ENCODE results near the gene MAGEA8. TPM values are rescaled to one million over a fixed set of nuclear protein-coding genes. Genes with fewer than 3 reads are reported as not detected.
"Not testable (repeated sequence)": the region's sequence is repeated elsewhere in the genome, so short reads cannot be mapped to it uniquely, and the experiment has no call there.

The MAGEA8 gene
- polyA plus RNA-seq (ENCODE audit: insufficient read length in 4 of 4) = under 1 TPM; 0.13 to 0.47 (median 0.30) TPM

GRCh38 chrX:149881081-149881711 is at the start of gene MAGEA8:
Gene MAGEA8, plus strand, starts transcription at chrX:149881183. Its CDS starts 3,090 bp downstream, at chrX:149884273.
- no peak for DNase-seq (ENCODE audit: low read depth in 4 of 4, low spot score in 2 of 4)

- no peak for DNase-seq (ENCODE audit: low read depth in 4 of 4, low spot score in 2 of 4)
Observed at GRCh38 chrX:149831473-149831872, 49.5 kb upstream of the MAGEA8 start.

DNA sequence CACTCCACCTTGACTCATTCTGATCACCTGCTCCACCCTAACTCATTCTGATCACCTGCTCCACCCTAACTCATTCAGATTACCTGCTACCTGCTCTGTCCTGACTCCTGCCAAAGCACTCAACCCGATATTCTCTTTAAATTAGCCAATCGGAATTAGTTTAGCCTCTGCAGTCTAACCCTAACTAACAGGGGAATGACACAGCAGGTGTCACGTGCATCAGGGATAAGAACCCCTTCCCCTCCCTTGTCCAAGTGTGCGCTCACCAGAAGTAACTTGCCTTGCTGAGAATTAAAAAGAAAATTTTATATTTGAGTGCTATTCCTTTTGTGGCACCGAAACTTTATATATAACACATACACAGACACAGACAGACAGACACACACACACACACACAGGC is 44.3 kb upstream of the MAGEA8 start:
- DNase-seq (ENCODE audit: low read depth in 4 of 4, low spot score in 2 of 4) = not testable (repeated sequence)

- no peak for DNase-seq (ENCODE audit: low read depth in 4 of 4, low spot score in 2 of 4)
Observed at GRCh38 chrX:149837167-149837566, 43.8 kb upstream of the MAGEA8 start.

- DNase-seq (ENCODE audit: low read depth in 4 of 4, low spot score in 2 of 4) = no peak
Observed at GRCh38 chrX:149837639-149838038, 43.3 kb upstream of the MAGEA8 start.

DNA sequence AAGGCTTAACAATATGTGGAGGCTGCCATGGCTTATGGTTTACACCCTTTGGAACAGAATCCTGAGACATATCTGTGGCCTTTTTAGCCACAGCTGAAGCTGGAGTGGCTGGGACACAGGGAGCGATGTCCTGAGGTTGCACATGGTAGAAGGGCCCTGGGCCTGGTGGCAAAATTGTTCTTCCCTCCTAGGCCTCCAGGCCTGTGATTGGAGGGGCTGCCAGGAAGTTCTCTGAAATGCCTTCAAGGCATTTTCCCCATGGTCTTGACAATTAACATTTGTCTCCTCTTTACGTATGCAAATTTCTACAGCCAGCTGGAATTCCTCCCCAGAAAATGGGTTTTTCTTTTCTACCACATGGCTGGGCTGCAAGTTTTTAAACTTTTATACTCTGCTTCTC is 39.1 kb upstream of the MAGEA8 start:
- no peak for DNase-seq (ENCODE audit: low read depth in 4 of 4, low spot score in 2 of 4)

DNA sequence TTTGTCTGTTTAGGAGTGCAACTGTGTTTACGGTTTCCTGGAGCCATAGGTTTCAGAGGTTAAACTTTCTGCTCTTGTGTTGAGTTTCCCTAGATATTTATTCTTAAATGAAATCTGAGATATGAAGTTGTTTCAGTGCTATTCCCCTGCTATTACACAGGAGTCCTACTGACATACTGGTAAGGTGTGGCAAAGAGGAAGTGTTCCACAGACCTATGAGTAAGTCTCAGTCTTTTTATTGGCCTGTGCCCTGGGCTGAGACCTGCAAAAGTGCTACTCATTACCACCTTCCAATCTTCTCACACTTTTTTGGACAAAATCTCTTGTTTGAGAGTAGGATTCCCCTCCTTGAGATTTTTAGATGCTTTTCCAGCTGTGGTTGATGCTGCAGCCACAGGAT is 35.6 kb upstream of the MAGEA8 start:
- no peak for DNase-seq (ENCODE audit: low read depth in 4 of 4, low spot score in 2 of 4)

DNA sequence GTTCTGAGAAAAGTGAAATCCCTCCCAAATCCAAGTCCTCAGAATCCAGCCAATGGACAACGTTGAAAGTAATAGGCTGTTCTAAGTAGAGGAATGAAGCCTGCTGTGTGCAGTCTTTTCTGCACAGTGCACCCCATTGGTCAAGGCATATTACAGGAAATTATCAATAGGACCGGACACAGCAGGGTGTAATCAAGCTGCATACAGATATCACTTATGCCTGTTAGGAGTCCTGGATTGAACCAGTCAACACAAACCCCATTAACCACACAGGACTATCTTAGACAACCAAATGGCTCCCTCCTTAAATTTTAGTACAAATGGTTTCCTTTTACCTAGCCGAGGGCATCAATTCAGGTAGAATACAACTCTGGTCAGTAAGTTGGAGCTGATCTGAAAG is 34.2 kb upstream of the MAGEA8 start:
- DNase-seq (ENCODE audit: low read depth in 4 of 4, low spot score in 2 of 4) = no peak

GRCh38 chrX:149848855-149849254 is 32.1 kb upstream of the MAGEA8 start:
- no peak for DNase-seq (ENCODE audit: low read depth in 4 of 4, low spot score in 2 of 4)

DNA sequence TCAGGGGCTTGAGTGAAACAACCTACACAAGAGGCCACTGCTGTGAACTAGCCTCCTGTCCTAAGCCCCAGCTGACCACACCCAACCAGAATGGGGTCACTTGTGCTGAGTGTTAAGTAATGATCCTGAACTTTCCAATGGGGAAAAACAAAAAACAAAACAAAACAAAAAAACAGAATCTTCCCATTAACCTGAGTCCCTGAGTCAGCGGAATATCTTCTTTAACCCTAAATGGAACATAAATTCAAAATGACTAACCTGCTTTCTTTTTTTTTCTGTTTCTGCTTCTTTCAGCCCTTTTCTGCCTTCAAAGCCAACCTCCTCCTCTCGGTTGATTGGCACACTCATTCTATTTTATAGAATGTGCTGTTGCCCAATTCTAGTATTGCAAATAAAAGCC is 31.2 kb upstream of the MAGEA8 start:
- no peak for DNase-seq (ENCODE audit: low read depth in 4 of 4, low spot score in 2 of 4)

DNA sequence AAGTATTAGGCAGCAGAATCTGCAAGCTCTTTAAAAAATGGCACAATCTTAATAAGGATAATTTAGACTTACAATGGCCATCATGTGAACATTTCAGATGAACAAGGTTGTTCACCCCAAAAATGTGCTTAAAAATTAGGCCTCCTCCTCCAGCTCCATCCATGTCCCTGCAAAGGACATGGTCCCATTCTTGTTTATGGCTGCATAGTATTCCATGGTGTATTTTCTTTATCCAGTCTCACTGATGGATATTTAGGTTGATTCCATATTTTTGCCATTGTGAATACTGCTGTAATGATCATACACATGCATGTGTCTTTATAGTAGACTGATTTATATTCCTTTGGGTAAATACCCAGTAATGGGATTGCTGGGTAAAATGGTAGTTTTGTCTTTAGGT is 29.1 kb upstream of the MAGEA8 start:
- no peak for DNase-seq (ENCODE audit: low read depth in 4 of 4, low spot score in 2 of 4)

GRCh38 chrX:149853925-149854324 is 27.1 kb upstream of the MAGEA8 start:
- no peak for DNase-seq (ENCODE audit: low read depth in 4 of 4, low spot score in 2 of 4)

GRCh38 chrX:149858592-149858991 is 22.4 kb upstream of the MAGEA8 start:
- DNase-seq (ENCODE audit: low read depth in 4 of 4, low spot score in 2 of 4) = no peak

- DNase-seq (ENCODE audit: low read depth in 4 of 4, low spot score in 2 of 4) = no peak
Observed at GRCh38 chrX:149860445-149860844, 20.5 kb upstream of the MAGEA8 start.

DNA sequence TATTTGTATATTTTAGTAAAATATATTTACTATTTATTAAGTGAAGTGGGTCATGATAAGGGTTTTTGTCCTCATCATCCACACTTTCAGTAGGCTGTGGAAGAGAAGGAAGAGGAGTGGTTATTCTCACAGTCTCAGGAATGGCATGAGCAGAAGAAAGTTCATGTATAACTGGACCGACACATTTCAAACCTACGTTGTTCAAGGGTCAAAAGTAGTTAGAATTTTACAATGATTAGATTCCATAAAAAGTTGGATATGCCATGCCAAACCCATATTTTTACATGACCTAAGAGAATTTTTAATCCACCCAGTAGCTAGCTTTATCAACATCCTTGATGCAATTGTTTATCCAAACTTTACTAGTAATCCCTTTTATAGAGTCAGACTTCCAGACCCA is 15.6 kb upstream of the MAGEA8 start:
- no peak for DNase-seq (ENCODE audit: low read depth in 4 of 4, low spot score in 2 of 4)

DNA sequence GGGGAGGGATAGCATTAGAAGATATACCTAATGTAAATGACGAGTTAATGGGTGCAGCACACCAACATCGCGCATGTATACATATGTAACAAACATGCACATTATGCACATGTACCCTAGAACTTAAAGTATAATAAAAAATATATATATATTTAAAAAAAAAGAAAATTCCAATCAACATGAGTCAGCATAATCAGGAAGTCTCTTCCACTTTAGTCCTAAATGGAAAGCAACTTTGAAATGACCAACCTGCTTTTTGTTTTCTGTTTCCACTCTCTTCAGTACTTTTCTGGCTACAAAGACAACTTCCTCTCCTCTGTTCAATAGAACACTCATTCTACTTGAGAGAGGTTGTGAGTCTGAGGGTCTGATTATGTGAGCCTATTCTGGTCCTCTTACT is 13.5 kb upstream of the MAGEA8 start:
- no peak for DNase-seq (ENCODE audit: low read depth in 4 of 4, low spot score in 2 of 4)

DNA sequence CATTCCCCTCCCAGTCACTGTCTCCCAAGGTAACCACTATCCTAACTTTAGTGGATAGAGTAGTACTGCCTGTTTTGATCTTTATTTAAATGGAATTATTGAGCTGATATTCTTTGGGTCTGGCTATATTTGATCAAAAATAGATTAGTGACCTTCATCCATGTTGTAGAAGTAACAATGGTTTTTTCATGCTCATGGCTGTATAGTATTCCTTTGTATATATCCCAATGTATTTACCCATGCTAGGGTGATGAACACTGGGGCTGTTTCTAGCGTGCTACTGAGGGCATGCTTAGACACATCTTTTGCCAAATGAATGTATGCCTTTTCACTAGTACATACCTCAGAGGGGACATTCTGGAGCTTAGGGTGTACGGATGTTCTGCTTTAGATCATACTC is 10.1 kb upstream of the MAGEA8 start:
- no peak for DNase-seq (ENCODE audit: low read depth in 4 of 4, low spot score in 2 of 4)

DNA sequence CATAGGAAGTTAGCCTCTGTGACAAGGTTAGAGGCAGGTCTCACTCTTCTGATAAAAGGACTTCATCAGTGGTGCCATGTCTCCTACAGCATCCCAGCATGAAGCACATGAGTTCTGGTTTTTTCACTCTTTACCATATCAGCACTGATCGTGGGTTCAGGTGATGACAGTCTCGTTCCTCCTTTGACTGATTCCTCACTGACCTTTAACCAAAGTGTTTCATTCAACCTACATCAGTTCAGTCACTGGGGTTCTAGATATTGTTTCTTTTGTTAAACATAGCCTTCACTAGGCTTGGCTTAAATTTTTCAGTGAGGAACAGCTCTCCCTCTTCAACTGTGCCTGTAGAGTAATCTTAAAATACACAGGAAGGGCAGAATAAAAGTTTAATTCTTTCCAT is 9.6 kb upstream of the MAGEA8 start:
- DNase-seq (ENCODE audit: low read depth in 4 of 4, low spot score in 2 of 4) = no peak

DNA sequence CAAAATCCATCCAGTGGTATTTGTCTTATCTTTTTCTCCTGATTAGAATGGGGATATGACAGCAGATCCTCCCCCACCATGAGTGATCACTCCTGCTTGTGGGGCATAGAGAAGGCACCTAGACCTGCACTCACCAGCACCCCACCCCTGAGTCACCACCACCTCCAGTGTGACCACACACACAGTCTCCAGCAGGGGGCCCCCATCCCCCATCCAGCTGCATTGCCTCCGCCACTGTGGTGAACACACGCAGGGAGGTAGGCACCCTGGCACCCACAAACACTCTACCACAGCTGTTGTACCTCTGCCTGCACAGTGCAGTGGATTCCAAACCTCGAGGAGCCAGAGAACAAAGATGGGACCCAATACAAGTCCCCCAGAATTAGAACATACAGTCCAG is 9.0 kb upstream of the MAGEA8 start:
- DNase-seq (ENCODE audit: low read depth in 4 of 4, low spot score in 2 of 4) = no peak

GRCh38 chrX:149877157-149877556 is 3.8 kb upstream of the MAGEA8 start:
- DNase-seq (ENCODE audit: low read depth in 4 of 4, low spot score in 2 of 4) = no peak

GRCh38 chrX:149877636-149878035 is 3.3 kb upstream of the MAGEA8 start:
- no peak for DNase-seq (ENCODE audit: low read depth in 4 of 4, low spot score in 2 of 4)

- DNase-seq (ENCODE audit: low read depth in 4 of 4, low spot score in 2 of 4) = not testable (repeated sequence)
Observed at GRCh38 chrX:149890828-149891227, 9.8 kb downstream of the MAGEA8 start.

GRCh38 chrX:149898554-149898953 is 17.6 kb downstream of the MAGEA8 start:
- DNase-seq (ENCODE audit: low read depth in 4 of 4, low spot score in 2 of 4) = no peak

Data from left renal cortex interstitium (tissue), 4 donors.